ENCODE results near the gene TMPRSS6. TPM values are rescaled to one million over a fixed set of nuclear protein-coding genes. Genes with fewer than 3 reads are reported as not detected.
A peak's percentile ranks its signal among the peaks of the same experiment; 100 is the strongest.

The TMPRSS6 gene
- total RNA-seq, 8 experiments from 2014 or later: 0.05 to 0.56 (median 0.18) TPM; not detected in 1

DNA sequence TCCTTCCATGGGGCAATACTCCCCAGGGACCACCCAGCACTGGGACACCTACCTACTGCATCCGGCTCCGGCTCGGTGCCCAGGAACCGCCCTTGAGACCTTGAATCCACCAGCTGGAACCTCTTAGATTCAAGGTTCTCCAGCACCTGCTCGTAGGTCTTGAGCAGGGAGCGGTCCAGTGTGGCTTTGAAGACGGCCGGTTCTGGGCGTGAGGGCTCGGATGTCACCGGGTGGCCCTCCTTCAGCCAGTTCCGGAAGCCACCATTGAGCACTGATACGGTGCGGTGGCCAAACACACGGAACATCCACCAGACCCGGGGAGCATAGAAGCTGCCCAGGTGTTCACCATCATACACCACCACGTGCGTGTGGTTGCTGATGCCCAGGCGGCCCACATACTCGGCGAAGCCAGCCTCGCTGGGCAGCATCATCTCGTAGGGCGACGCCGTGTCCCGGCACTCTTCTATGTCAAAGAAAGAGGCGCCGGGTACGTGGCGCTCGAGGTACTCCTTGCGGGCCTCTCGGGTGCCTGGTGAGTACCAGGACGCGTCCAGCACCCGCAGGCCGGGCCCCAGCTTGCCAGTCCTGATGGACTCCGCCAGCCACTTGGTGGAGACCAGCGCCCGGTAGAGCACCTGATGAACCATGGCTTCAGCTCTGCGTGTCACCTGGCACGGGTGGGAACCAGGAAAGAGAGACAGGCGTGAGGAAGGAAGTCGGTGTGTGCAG lies 91.3 kb downstream of the TMPRSS6 start:
- WGBS, 10 experiments: 30 to 94% (median 86%) methylated on average over 2 to 11 of the region's 45 CpGs; no CpG with 5 or more reads in 6 of the 10 experiments
- no peak overlapping the region for H3K27ac ChIP-seq
- no peak for ATAC-seq (replicated peaks in 6 of 8)
- peaks cover 6 to 9% of the 10 kb centered on the region in 2 donors for H3K4me1 ChIP-seq (replicated peaks in 1 of 2)
- in situ Hi-C loops (cut with MboI; ENCODE audit: low pct_unique_long_range_greater_than_20kb in 2 of 9, low sequenced_read_pairs in 9 of 9, unreplicated experiment in 9 of 9): no loop called here
- H3K4me3 ChIP-seq: peak overlapping the region; percentile 76 to 99 (median 93)

DNA sequence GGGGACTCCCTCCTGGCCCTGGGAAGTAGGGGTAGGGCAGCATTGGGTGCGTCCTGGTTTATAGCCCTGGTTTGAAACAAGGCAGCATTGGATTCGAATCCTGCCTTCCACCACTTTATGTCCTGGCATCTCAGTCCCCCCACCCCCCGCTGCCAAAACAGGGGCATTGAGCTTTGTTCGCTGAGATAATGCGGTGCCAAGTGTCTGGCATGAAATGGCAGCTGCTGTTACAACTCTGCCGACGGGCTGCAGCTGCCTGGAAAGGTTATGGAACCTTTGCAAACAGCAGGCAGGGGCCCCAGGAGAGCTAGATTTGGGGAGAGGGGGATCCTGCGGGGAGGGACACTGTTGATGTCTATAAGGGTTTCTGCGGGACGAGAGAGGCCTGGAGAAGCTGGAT lies 92.2 kb downstream of the TMPRSS6 start:
- WGBS, 10 experiments: 87 to 100% (median 91%) methylated on average over 1 to 4 of the region's 10 CpGs; no CpG with 5 or more reads in 4 of the 10 experiments
- ATAC-seq (replicated peaks in 6 of 8): no peak
- in situ Hi-C loops (cut with MboI; ENCODE audit: low pct_unique_long_range_greater_than_20kb in 2 of 9, low sequenced_read_pairs in 9 of 9, unreplicated experiment in 9 of 9): no loop called here
- peaks cover 6 to 9% of the 10 kb centered on the region in 2 donors for H3K4me1 ChIP-seq (replicated peaks in 1 of 2)
- no peak overlapping the region for H3K4me3 ChIP-seq
- H3K27ac ChIP-seq: no peak overlapping the region

DNA sequence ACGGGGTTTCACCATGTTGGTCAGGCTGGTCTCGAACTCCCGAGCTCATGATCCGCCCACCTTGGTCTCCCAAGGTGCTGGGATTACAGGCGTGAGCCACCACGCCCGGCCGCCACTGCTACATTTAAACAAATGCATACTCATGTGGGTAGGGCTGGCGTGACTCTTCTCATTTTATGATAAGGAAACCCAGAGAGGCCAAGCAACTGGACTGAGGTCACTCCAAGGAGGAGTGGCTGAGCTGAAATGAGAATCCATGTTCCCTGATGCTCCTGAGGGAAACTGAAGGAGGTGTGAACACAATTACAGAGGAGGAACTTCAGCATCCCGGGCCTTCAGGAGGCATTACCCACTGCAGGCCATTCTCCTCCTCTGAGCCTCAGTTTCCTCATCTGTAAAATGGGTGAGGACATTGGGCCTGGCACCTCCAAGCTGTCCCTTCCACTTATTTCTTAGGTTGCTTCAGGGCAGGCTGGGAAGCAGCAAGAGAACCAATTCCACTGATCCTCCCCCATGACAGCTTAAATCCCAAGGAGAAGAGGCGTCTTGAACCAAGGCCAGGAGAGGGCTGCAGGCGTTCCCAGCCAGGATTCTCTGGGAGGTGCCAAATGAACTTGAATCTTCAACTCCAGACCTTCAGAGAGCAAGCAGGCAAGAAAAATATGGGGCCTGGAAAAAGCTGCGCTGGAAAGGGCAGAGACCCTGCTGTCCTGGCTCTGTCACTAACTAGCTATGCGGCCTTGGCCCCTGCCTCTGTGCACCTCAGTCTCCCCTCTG lies 93.2 kb downstream of the TMPRSS6 start:
- no peak overlapping the region for H3K27ac ChIP-seq
- H3K4me3 ChIP-seq: no peak overlapping the region
- in situ Hi-C loops (cut with MboI; ENCODE audit: low pct_unique_long_range_greater_than_20kb in 2 of 9, low sequenced_read_pairs in 9 of 9, unreplicated experiment in 9 of 9): no loop called here
- ATAC-seq (replicated peaks in 6 of 8): no peak
- 60 to 100% (median 91%) methylated on average over 1 to 6 of the region's 14 CpGs; no CpG with 5 or more reads in 4 of the 10 experiments for WGBS, 10 experiments
- H3K4me1 ChIP-seq (replicated peaks in 1 of 2): peaks cover 6 to 9% of the 10 kb centered on the region in 2 donors

DNA sequence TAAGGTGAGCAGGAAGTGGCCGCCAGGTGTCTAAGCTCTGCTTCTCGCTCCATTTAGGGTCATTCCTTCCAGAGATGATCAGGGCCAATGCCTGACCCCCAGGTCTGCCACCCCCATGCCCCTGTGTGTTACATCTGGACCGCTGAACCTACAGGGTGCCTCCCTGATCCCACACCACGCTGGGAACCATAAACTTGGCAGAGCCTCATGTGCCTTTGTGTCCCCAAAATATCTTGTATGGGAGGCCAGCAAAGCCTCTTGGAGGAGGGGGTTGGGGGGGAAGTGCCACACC lies 94.0 kb downstream of the TMPRSS6 start:
- H3K27ac ChIP-seq: no peak overlapping the region
- WGBS, 10 experiments: 71 to 100% (median 100%) methylated on average over 1 to 2 of the region's 4 CpGs; no CpG with 5 or more reads in 4 of the 10 experiments
- peaks cover 6 to 9% of the 10 kb centered on the region in 2 donors for H3K4me1 ChIP-seq (replicated peaks in 1 of 2)
- no peak overlapping the region for H3K4me3 ChIP-seq
- no peak for ATAC-seq (replicated peaks in 6 of 8)
- in situ Hi-C loops (cut with MboI; ENCODE audit: low pct_unique_long_range_greater_than_20kb in 2 of 9, low sequenced_read_pairs in 9 of 9, unreplicated experiment in 9 of 9): no loop called here

Other genes starting within 250 kb of the TMPRSS6 start
- gene NCF4, start 248.7 kb downstream of the TMPRSS6 start, total RNA-seq: under 1 TPM in 3 of 8 experiments, not detected in 5; 0.05 to 0.81 (median 0.21) TPM
- gene CSF2RB, start 196.1 kb downstream of the TMPRSS6 start, total RNA-seq: under 1 TPM in 5 of 8 experiments, not detected in 3; 0.08 to 0.38 (median 0.10) TPM
- gene TST, start 90.3 kb downstream of the TMPRSS6 start, total RNA-seq: 10 to 100 TPM in 4 of 8 experiments, 1 to 10 TPM in 4; 5.5 to 49.5 (median 10.3) TPM
- 10 to 100 TPM; 18.3 to 43.2 (median 22.7) TPM for gene MPST, start 90.0 kb downstream of the TMPRSS6 start, total RNA-seq
- 10 to 100 TPM; 13.9 to 62.2 (median 26.5) TPM for gene KCTD17, start 58.0 kb downstream of the TMPRSS6 start, total RNA-seq
- gene IL2RB, start 40.2 kb upstream of the TMPRSS6 start, total RNA-seq: 1 to 10 TPM in 3 of 8 experiments, under 1 TPM in 4, not detected in 1; under 0.01 to 5.7 (median 0.85) TPM
- 100 to 1,000 TPM in 1 of 8 experiments, 10 to 100 TPM in 3, 1 to 10 TPM in 4; 2.7 to 116 (median 12.6) TPM for gene C1QTNF6, start 78.5 kb upstream of the TMPRSS6 start, total RNA-seq
- 1 to 10 TPM in 1 of 8 experiments, under 1 TPM in 6, not detected in 1; 0.09 to 1.1 (median 0.25) TPM for gene SSTR3, start 102.8 kb upstream of the TMPRSS6 start, total RNA-seq
- 10 to 100 TPM in 3 of 8 experiments, 1 to 10 TPM in 1, under 1 TPM in 3, not detected in 1; 0.33 to 94.3 (median 3.1) TPM for gene RAC2, start 134.6 kb upstream of the TMPRSS6 start, total RNA-seq
- 1 to 10 TPM in 3 of 8 experiments, under 1 TPM in 2, not detected in 3; 0.50 to 2.9 (median 1.6) TPM for gene CYTH4, start 172.8 kb upstream of the TMPRSS6 start, total RNA-seq

Data from motor neuron (in vitro differentiated cells).